ENCODE data around the gene IMMP2L. TPM values are rescaled to one million over a fixed set of nuclear protein-coding genes. Genes with fewer than 3 reads are reported as not detected.

Gene IMMP2L
- total and polyA plus RNA-seq, 2 of the 8 experiments (the other 6 are each of a cell fraction or from before 2014, with no cell fraction given): 2.3 to 10.1 TPM

GRCh38 chr7:110669410-110669809 lies 892.9 kb downstream of the IMMP2L start:
- no peak overlapping the region for H4K91ac ChIP-seq (replicated peaks; ENCODE audit: insufficient read length, low read length)
- H3K36me3 ChIP-seq (ENCODE audit: control insufficient read depth in 2 of 4, insufficient read depth in 4 of 4, low read length in 3 of 4): peaks cover 0 to 6% (median 0%) of the 10 kb centered on the region in 4 experiments; a peak in 2 of 8 replicates
- peaks cover 0 to 3% (median 0%) of the 10 kb centered on the region in 4 experiments; a peak in 1 of 7 replicates for H3K4me1 ChIP-seq (replicated peaks in 1 of 4; ENCODE audit: control insufficient read depth in 3 of 4, insufficient read depth in 4 of 4, low read length in 3 of 4)
- no peak overlapping the region for H3K56ac ChIP-seq (replicated peaks; ENCODE audit: insufficient read length, low read depth, low read length)
- TF ChIP-seq TAF1 (IDR thresholded peaks at IDR 0.05; ENCODE audit: low read depth, low read length) (no peak), RBBP5 (IDR thresholded peaks at IDR 0.05; ENCODE audit: borderline replicate concordance, low read depth, low read length) (no peak), SIRT6 (IDR thresholded peaks at IDR 0.05; ENCODE audit: low read length) (no peak), SRF (IDR thresholded peaks at IDR 0.05; ENCODE audit: low read depth, low read length) (no peak), NRF1 (IDR thresholded peaks at IDR 0.05; ENCODE audit: low read depth, low read length) (no peak), MAX (IDR thresholded peaks at IDR 0.05) (no peak), CEBPB (IDR thresholded peaks at IDR 0.05; ENCODE audit: low read depth, low read length) (no peak), E2F6 (IDR thresholded peaks at IDR 0.05) (no peak), POLR2AphosphoS5 (IDR thresholded peaks at IDR 0.05; ENCODE audit: low read depth, low read length) (no peak)
- H2BK120ac ChIP-seq (replicated peaks; ENCODE audit: low read depth, low read length): no peak overlapping the region
- no peak overlapping the region for H4K8ac ChIP-seq (ENCODE audit: extremely low read depth, insufficient read depth, low read length)
- no peak overlapping the region for H2BK12ac ChIP-seq (ENCODE audit: low read depth, low read length)
- H3K4me3 ChIP-seq (ENCODE audit: extremely low read depth in 1 of 4, insufficient read depth in 2 of 4, low read depth in 3 of 4, low read length in 4 of 4): no peak overlapping the region
- H3K23ac ChIP-seq (ENCODE audit: insufficient read length): no peak overlapping the region
- peaks cover 12 to 15% of the 10 kb centered on the region in 2 experiments for H3K9me3 ChIP-seq (ENCODE audit: insufficient read depth in 2 of 2, low read depth in 1 of 2, low read length in 1 of 2)
- H2AK5ac ChIP-seq (ENCODE audit: low read depth, low read length): no peak overlapping the region
- no peak overlapping the region for H2BK15ac ChIP-seq (ENCODE audit: low read length)
- no peak overlapping the region for H3K14ac ChIP-seq (ENCODE audit: insufficient read length)
- no peak overlapping the region for H3K4ac ChIP-seq (replicated peaks; ENCODE audit: insufficient read length, low read depth, low read length)
- H3K27me3 ChIP-seq (replicated peaks in 1 of 4; ENCODE audit: control insufficient read depth in 3 of 4, extremely low read depth in 1 of 4, insufficient read depth in 3 of 4, low read length in 3 of 4): no peaks in the 10 kb centered on the region
- no peak for DNase-seq (ENCODE audit: low read depth in 1 of 2, low spot score in 2 of 2)
- H2BK5ac ChIP-seq (ENCODE audit: low read depth, low read length): no peak overlapping the region
- POLR2A ChIA-PET (ENCODE audit: partially characterized antibody): no interaction called here
- H3K18ac ChIP-seq (ENCODE audit: extremely low read depth, low read length): no peak overlapping the region
- no peak for FAIRE-seq
- H2AFZ ChIP-seq (ENCODE audit: low read length): no peak overlapping the region
- H3K9ac ChIP-seq (replicated peaks in 1 of 4; ENCODE audit: extremely low read depth in 1 of 4, low read depth in 3 of 4, low read length in 3 of 4): no peak overlapping the region
- no peaks in the 10 kb centered on the region for H3K23me2 ChIP-seq (ENCODE audit: low read depth, low read length)
- H3K27ac ChIP-seq (ENCODE audit: low read depth, low read length): no peak overlapping the region
- H4K20me1 ChIP-seq (replicated peaks in 1 of 2; ENCODE audit: control insufficient read depth in 1 of 2, insufficient read depth in 2 of 2, low read length in 2 of 2): no peaks in the 10 kb centered on the region
- H3K79me2 ChIP-seq (ENCODE audit: control insufficient read depth in 1 of 2, insufficient read depth in 2 of 2, low read length in 2 of 2): no peaks in the 10 kb centered on the region
- H3K4me2 ChIP-seq (ENCODE audit: insufficient read depth in 1 of 2, low read depth in 2 of 2, low read length in 2 of 2): no peak overlapping the region
- CTCF ChIA-PET (ENCODE audit: partially characterized antibody): no interaction called here
- no peak overlapping the region for H2BK20ac ChIP-seq (ENCODE audit: low read length)
- WGBS, 2 experiments (ENCODE audit: extremely low coverage in 1 of 2, insufficient coverage in 1 of 2, insufficient read length in 1 of 2, insufficient replicate concordance in 2 of 2, low coverage in 1 of 2, low lambda C conversion rate in 2 of 2, missing lambda C conversion rate in 1 of 2): 88% methylated on average over 5 of the region's 5 CpGs; no CpG with 5 or more reads in 1 of the 2 experiments
- H4K5ac ChIP-seq (ENCODE audit: insufficient read length, low read depth, low read length): no peak overlapping the region
- no peaks in the 10 kb centered on the region for H3K79me1 ChIP-seq (ENCODE audit: low read depth, low read length)

Data from H1 (cell line).